ENCODE data around the gene LDB3.

The LDB3 gene

DNA sequence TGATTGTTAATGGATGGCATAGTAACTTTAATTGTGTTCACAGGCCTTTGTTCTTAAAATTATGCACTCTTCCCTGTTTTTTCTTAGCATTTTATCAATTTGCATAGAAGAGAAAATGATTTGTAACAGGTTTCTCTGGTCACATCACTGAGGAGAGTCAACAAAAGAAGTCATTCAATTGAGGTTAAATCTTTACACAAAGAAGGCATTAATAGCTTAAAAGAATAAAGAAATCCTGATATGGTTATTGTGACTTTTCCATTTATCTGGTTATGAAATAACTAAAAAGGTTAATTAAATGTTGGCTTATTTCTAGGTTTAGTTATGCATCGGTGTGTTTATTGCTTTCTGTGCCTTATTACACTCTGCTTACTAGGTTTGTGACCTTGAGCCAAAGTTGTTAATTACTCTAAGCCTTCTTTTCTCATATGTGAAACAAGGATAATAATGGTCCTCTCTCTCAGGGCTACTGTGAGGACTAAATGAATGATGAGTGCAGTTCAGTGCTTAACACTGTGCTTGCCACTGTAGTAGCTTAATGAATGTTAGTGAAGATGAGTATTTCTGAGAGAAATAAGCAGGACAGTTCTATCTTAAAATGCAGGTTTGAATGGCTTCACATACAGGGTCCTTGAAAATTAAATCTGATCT is 100.2 kb downstream of the LDB3 start:
- H3K23ac ChIP-seq (ENCODE audit: low read length), result no peak overlapping the region
- no peak overlapping the region for H3K27ac ChIP-seq (ENCODE audit: low read depth, low read length)
- H3K4me1 ChIP-seq (ENCODE audit: control insufficient read depth, low read depth, low read length), result peaks cover 13% of the 10 kb centered on the region
- no peak overlapping the region for H2BK120ac ChIP-seq (ENCODE audit: low read depth, low read length)
- H2BK5ac ChIP-seq (ENCODE audit: low read length), result no peak overlapping the region
- H3K36me3 ChIP-seq (ENCODE audit: control insufficient read depth, insufficient read depth, low read length), result no peaks in the 10 kb centered on the region
- H2AK5ac ChIP-seq (ENCODE audit: low read length), result no peak overlapping the region
- no peak overlapping the region for H3K9ac ChIP-seq (ENCODE audit: low read length)
- no peak overlapping the region for H3K18ac ChIP-seq (ENCODE audit: low read length)
- no CpG with 5 or more reads among the region's 1 CpG for WGBS (ENCODE audit: extremely low coverage, insufficient coverage, low lambda C conversion rate)
- no peak overlapping the region for H4K8ac ChIP-seq (ENCODE audit: low read depth, low read length)
- H3K4me3 ChIP-seq (ENCODE audit: low read length), result no peak overlapping the region
- H3K4me2 ChIP-seq (ENCODE audit: low read length), result no peak overlapping the region
- no peaks in the 10 kb centered on the region for H3K79me1 ChIP-seq (ENCODE audit: low read length)
- H3K4ac ChIP-seq (ENCODE audit: low read depth, low read length), result no peak overlapping the region
- H3K79me2 ChIP-seq (ENCODE audit: control insufficient read depth, insufficient read depth, low read length), result peaks cover 78% of the 10 kb centered on the region
- H4K5ac ChIP-seq (ENCODE audit: low read length), result no peak overlapping the region
- no peaks in the 10 kb centered on the region for H3K27me3 ChIP-seq (ENCODE audit: insufficient read depth, low read length, poor library complexity)
- no peak overlapping the region for H2BK15ac ChIP-seq (replicated peaks; ENCODE audit: low read depth)
- DNase-seq, result no peak
- no peak overlapping the region for H3K56ac ChIP-seq (ENCODE audit: low read length)

DNA sequence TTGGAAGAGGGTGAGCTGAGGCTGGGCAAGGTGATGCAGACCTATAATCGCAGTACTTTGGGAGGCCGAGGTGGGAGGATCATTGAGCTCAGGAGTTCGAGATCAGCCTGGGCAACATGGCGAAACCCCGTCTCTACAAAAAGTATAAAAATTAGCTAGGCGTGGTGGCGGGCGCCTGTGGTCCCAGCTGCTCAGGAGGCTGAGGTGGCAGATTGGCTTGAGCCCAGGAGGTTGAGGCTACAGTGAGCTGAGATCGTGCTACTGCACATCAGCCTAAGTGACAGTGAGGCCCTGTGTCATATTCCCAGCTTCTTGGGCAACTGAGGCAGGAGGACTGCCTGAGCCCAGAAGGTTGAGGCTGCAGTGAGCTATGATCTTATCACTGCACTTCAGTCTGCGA is 101.7 kb downstream of the LDB3 start:
- Histone ChIP-seq H3K23ac (ENCODE audit: low read length) (no peak overlapping the region), H3K27ac (ENCODE audit: low read depth, low read length) (no peak overlapping the region), H3K9ac (ENCODE audit: low read length) (no peak overlapping the region), H3K36me3 (ENCODE audit: control insufficient read depth, insufficient read depth, low read length) (no peaks in the 10 kb centered on the region), H4K8ac (ENCODE audit: low read depth, low read length) (no peak overlapping the region), H4K5ac (ENCODE audit: low read length) (no peak overlapping the region), H2BK120ac (ENCODE audit: low read depth, low read length) (no peak overlapping the region), H3K79me2 (ENCODE audit: control insufficient read depth, insufficient read depth, low read length) (peaks cover 77% of the 10 kb centered on the region), H3K27me3 (ENCODE audit: insufficient read depth, low read length, poor library complexity) (no peaks in the 10 kb centered on the region), H3K4me3 (ENCODE audit: low read length) (no peak overlapping the region), H2BK15ac (replicated peaks; ENCODE audit: low read depth) (no peak overlapping the region), H3K4me1 (ENCODE audit: control insufficient read depth, low read depth, low read length) (peaks cover 13% of the 10 kb centered on the region), H3K4me2 (ENCODE audit: low read length) (no peak overlapping the region), H2BK5ac (ENCODE audit: low read length) (no peak overlapping the region), H3K56ac (ENCODE audit: low read length) (no peak overlapping the region), H2AK5ac (ENCODE audit: low read length) (no peak overlapping the region), H3K4ac (ENCODE audit: low read depth, low read length) (no peak overlapping the region), H3K18ac (ENCODE audit: low read length) (no peak overlapping the region), H3K79me1 (ENCODE audit: low read length) (no peaks in the 10 kb centered on the region)
- no peak for DNase-seq
- no CpG with 5 or more reads among the region's 10 CpGs for WGBS (ENCODE audit: extremely low coverage, insufficient coverage, low lambda C conversion rate)

DNA sequence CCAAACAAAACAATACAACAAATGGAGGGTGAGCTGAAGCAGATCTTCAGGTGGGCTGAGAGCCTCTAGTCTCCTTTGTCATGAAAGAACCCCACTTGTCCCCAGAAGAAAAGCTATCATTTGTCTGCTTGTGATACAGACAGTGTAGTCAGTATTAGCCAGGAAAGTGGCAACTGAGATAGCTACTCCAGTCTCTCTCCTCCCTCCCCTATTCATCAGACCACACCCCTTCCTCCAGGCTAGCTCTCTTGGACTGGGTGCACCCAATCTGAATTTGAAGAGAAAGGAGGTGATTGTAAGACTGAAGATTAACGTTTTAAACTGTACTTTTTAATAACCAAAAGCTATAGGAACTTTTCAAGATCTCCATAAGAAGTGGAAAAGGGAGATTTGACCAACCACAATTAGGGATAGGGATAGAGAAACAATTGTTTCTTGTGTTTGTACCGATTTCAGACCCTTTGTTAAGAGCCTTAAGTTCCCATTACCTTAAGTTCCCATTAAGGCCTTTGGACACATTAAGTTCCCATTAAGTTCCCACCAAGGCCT is 102.2 kb downstream of the LDB3 start:
- H3K4me2 ChIP-seq (ENCODE audit: low read length), result no peak overlapping the region
- H3K4me3 ChIP-seq (ENCODE audit: low read length), result no peak overlapping the region

DNA sequence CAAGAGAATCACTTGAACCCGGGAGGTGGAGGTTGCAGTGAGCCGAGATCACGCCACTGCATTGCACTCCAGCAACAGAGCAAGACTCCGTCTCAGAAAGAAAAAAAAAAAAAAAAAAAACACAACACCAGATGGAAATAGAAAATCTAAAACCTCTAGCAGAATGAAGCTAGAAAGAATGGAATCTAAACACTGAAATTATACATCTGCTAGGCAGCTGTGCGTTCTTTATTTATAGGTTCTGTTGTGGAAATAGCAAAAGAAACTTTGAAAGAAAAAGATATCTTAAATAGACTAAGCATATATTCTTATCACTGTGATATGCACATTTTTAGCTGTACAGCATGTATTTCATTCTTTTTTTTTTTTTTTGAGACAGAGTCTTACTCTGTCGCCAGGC is 105.2 kb downstream of the LDB3 start:
- no peak overlapping the region for H4K5ac ChIP-seq (ENCODE audit: low read length)
- no peaks in the 10 kb centered on the region for H3K27me3 ChIP-seq (ENCODE audit: insufficient read depth, low read length, poor library complexity)
- H3K4me1 ChIP-seq (ENCODE audit: control insufficient read depth, low read depth, low read length), result peaks cover 15% of the 10 kb centered on the region
- no peak overlapping the region for H2AK5ac ChIP-seq (ENCODE audit: low read length)
- peaks cover 3% of the 10 kb centered on the region for H3K79me1 ChIP-seq (ENCODE audit: low read length)
- H2BK5ac ChIP-seq (ENCODE audit: low read length), result no peak overlapping the region
- H4K8ac ChIP-seq (ENCODE audit: low read depth, low read length), result no peak overlapping the region
- H2BK120ac ChIP-seq (ENCODE audit: low read depth, low read length), result no peak overlapping the region
- H2BK15ac ChIP-seq (replicated peaks; ENCODE audit: low read depth), result no peak overlapping the region
- H3K27ac ChIP-seq (ENCODE audit: low read depth, low read length), result no peak overlapping the region
- H3K18ac ChIP-seq (ENCODE audit: low read length), result no peak overlapping the region
- DNase-seq, result no peak
- H3K23ac ChIP-seq (ENCODE audit: low read length), result no peak overlapping the region
- H3K79me2 ChIP-seq (ENCODE audit: control insufficient read depth, insufficient read depth, low read length), result peaks cover 81% of the 10 kb centered on the region
- H3K4ac ChIP-seq (ENCODE audit: low read depth, low read length), result no peak overlapping the region
- H3K36me3 ChIP-seq (ENCODE audit: control insufficient read depth, insufficient read depth, low read length), result no peaks in the 10 kb centered on the region
- no CpG with 5 or more reads among the region's 6 CpGs for WGBS (ENCODE audit: extremely low coverage, insufficient coverage, low lambda C conversion rate)
- H3K56ac ChIP-seq (ENCODE audit: low read length), result no peak overlapping the region
- H3K9ac ChIP-seq (ENCODE audit: low read length), result no peak overlapping the region
- no peak overlapping the region for H3K4me2 ChIP-seq (ENCODE audit: low read length)
- H3K4me3 ChIP-seq (ENCODE audit: low read length), result no peak overlapping the region

More for the DNA sequence above, 102.2 kb downstream of the LDB3 start:
- Histone ChIP-seq H3K9ac (ENCODE audit: low read length) (no peak overlapping the region), H2BK15ac (replicated peaks; ENCODE audit: low read depth) (no peak overlapping the region), H2BK5ac (ENCODE audit: low read length) (no peak overlapping the region), H3K27ac (ENCODE audit: low read depth, low read length) (no peak overlapping the region), H3K4me1 (ENCODE audit: control insufficient read depth, low read depth, low read length) (peaks cover 17% of the 10 kb centered on the region), H3K79me1 (ENCODE audit: low read length) (peaks cover 2% of the 10 kb centered on the region), H2AK5ac (ENCODE audit: low read length) (no peak overlapping the region), H3K4ac (ENCODE audit: low read depth, low read length) (no peak overlapping the region), H3K56ac (ENCODE audit: low read length) (no peak overlapping the region), H2BK120ac (ENCODE audit: low read depth, low read length) (no peak overlapping the region), H3K27me3 (ENCODE audit: insufficient read depth, low read length, poor library complexity) (no peaks in the 10 kb centered on the region), H4K8ac (ENCODE audit: low read depth, low read length) (no peak overlapping the region), H3K18ac (ENCODE audit: low read length) (no peak overlapping the region), H3K36me3 (ENCODE audit: control insufficient read depth, insufficient read depth, low read length) (no peaks in the 10 kb centered on the region), H4K5ac (ENCODE audit: low read length) (no peak overlapping the region), H3K79me2 (ENCODE audit: control insufficient read depth, insufficient read depth, low read length) (peaks cover 79% of the 10 kb centered on the region), H3K23ac (ENCODE audit: low read length) (no peak overlapping the region)
- WGBS (ENCODE audit: extremely low coverage, insufficient coverage, low lambda C conversion rate), result no CpG with 5 or more reads among the region's 2 CpGs
- peak; percentile 54 for DNase-seq

DNA sequence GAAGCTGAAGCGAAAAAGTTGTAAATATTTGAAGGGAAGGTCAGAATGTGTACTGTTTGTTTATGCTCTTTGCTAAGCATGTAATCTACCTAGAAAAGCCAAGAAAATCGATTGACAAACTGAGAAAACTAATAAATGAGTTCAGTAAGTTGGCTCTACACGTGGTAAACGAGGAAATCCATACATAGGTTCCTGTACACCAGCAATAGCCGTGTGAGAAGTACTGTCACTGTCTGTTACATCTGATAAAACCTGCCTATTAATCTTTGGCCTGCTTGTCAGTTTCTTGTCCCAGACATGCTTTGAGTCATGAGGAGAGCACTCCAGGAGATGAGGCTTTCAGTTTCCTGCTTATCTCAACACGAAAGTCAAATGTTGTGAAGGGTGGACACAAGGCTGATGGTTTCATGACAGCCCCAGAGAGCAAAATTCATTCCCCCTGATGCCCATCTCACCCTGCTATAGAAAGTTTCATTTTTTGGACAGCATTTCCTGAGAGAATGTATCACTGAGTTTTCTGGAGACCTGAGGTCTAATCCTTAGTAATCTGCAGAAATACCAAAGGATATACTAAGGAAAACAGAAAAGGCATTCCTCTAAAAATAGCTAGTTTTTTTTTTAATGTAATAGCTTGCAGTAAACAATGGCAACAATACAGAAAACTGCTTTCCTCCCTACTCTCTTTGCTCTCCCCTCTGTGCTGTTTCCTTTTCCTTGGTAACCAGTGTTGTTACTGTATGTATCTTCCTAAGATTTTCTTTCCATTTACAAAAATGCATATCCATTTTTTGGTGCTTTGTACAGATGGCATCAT is 107.0 kb downstream of the LDB3 start:
- peak; percentile 38 for DNase-seq
- H3K23ac ChIP-seq (ENCODE audit: low read length), result no peak overlapping the region
- peaks cover 7% of the 10 kb centered on the region for H3K4me1 ChIP-seq (ENCODE audit: control insufficient read depth, low read depth, low read length)
- H3K4ac ChIP-seq (ENCODE audit: low read depth, low read length), result no peak overlapping the region
- no peak overlapping the region for H3K4me3 ChIP-seq (ENCODE audit: low read length)
- H3K79me2 ChIP-seq (ENCODE audit: control insufficient read depth, insufficient read depth, low read length), result peaks cover 80% of the 10 kb centered on the region
- H3K36me3 ChIP-seq (ENCODE audit: control insufficient read depth, insufficient read depth, low read length), result no peaks in the 10 kb centered on the region
- H3K18ac ChIP-seq (ENCODE audit: low read length), result no peak overlapping the region
- H2BK120ac ChIP-seq (ENCODE audit: low read depth, low read length), result no peak overlapping the region
- H3K27me3 ChIP-seq (ENCODE audit: insufficient read depth, low read length, poor library complexity), result no peaks in the 10 kb centered on the region
- no CpG with 5 or more reads among the region's 6 CpGs for WGBS (ENCODE audit: extremely low coverage, insufficient coverage, low lambda C conversion rate)
- H2BK5ac ChIP-seq (ENCODE audit: low read length), result no peak overlapping the region
- peaks cover 3% of the 10 kb centered on the region for H3K79me1 ChIP-seq (ENCODE audit: low read length)
- peak overlapping the region; percentile 66 for H3K56ac ChIP-seq (ENCODE audit: low read length)
- no peak overlapping the region for H3K27ac ChIP-seq (ENCODE audit: low read depth, low read length)
- no peak overlapping the region for H3K4me2 ChIP-seq (ENCODE audit: low read length)
- no peak overlapping the region for H4K5ac ChIP-seq (ENCODE audit: low read length)
- peak overlapping the region; percentile 39 for H3K9ac ChIP-seq (ENCODE audit: low read length)
- H2BK15ac ChIP-seq (replicated peaks; ENCODE audit: low read depth), result no peak overlapping the region
- no peak overlapping the region for H4K8ac ChIP-seq (ENCODE audit: low read depth, low read length)
- no peak overlapping the region for H2AK5ac ChIP-seq (ENCODE audit: low read length)
